B cell (primary cell): ENCODE results near the gene KRTAP10-1.

Experiments
- CTCF ChIP-seq: fragments of 200-600 bp; IDR thresholded peaks from one replicate; pipeline ENCODE4 v1.8.0; 2022; ENCODE audit warnings: antibody characterized with exemption, mild to moderate bottlenecking
- EZH2 ChIP-seq: IDR thresholded peaks from 2 replicates; pipeline ENCODE4 v1.6.1; 2012; ENCODE audit warnings: borderline replicate concordance, low read depth, mild to moderate bottlenecking, moderate library complexity, low read length; ENCODE audit not compliant: insufficient read depth, poor library complexity, severe bottlenecking

GRCh38 chr21:44508426-44508710 lies 31.6 kb downstream of the KRTAP10-1 start:
- TF ChIP-seq EZH2 (no peak), CTCF (no peak)
